GM13976 (cell line): ENCODE data around the gene SRGAP1.

Source experiments
- DNase-seq: peaks from one replicate; pipeline ENCODE4 v3.0.0; 2012; ENCODE audit warnings: low spot score
- in situ Hi-C: fragments of 300-500 bp; cut with MboI; formaldehyde crosslinking; loops from one replicate; pipeline ENCODE4 v1.12.0; 2022; ENCODE audit warnings: low sequenced_read_pairs, mixed read lengths, inconsistent platforms; ENCODE audit not compliant: unreplicated experiment
- TF ChIP-seq, protein P1 (sequence below): IDR thresholded peaks from 2 replicates; pipeline ENCODE4 v1.5.1; 2012; ENCODE audit warnings: borderline replicate concordance, mild to moderate bottlenecking; ENCODE audit not compliant: insufficient read depth; ENCODE audit errors: extremely low read depth, missing control alignments, control extremely low read depth

The SRGAP1 gene

DNA sequence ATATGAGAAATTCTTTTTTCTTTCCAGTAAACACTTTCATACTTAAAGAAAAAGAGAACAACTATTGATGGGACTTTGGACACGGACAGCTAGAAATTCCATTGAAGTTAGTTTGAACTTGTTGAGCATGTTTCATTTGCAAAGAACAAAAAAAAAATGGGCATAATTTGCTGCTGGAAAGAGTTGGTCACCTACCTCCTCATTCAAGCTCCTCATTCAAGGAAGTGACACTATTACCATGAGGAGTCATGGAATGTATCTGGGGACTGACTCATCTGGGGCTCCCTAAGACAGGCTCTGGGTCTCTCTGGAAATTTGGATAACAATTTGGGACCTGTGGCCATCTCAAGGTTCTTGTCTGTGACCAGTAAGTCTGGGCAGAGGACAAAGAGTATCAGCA lies 327.2 kb downstream of the SRGAP1 start:
- in situ Hi-C loops, result no loop called here
- DNase-seq, result no peak
- TF ChIP-seq, protein P1, sequence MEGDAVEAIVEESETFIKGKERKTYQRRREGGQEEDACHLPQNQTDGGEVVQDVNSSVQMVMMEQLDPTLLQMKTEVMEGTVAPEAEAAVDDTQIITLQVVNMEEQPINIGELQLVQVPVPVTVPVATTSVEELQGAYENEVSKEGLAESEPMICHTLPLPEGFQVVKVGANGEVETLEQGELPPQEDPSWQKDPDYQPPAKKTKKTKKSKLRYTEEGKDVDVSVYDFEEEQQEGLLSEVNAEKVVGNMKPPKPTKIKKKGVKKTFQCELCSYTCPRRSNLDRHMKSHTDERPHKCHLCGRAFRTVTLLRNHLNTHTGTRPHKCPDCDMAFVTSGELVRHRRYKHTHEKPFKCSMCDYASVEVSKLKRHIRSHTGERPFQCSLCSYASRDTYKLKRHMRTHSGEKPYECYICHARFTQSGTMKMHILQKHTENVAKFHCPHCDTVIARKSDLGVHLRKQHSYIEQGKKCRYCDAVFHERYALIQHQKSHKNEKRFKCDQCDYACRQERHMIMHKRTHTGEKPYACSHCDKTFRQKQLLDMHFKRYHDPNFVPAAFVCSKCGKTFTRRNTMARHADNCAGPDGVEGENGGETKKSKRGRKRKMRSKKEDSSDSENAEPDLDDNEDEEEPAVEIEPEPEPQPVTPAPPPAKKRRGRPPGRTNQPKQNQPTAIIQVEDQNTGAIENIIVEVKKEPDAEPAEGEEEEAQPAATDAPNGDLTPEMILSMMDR, result no peak

DNA sequence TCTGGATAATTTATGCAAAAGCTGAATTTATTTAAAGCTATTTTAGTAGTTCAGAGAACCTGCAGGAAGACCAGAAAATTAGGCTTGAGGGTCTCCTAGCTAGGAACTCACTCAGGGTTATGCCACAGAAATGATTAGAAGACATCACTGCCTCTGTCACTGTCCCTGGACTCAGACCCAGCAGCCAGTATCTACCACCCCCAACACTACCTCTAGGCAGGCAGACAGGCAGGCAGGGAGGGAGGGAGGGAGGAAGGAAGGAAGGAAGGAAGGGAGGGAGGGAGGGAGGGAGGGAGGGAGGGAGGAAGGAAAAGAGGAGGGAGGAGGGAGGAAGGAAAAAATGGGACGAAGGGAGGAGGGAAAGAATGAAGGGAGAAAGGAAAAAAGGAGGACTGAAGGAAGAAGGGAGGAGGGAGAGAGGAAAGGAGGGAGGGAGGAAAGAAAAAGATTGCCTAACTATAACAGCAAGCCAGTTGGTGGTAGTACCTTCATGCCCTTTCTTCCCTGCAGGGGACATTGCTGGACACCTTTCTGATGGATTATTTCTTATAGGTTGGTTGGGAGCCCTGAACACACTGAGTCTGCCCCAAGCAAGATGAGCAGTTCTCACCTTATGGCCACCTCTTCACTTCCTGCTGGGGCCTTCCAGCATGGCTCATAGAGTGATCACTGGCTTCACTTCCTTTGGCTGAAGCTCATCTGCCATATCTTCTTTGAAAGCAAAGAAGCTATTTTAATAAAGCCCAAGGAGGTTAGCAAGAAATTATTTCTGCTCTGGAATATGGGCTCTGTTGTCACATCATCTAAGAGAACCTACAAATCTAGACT lies 327.9 kb downstream of the SRGAP1 start:
- TF ChIP-seq, protein P1, result no peak
- in situ Hi-C loops, result no loop called here
- DNase-seq, result no peak

DNA sequence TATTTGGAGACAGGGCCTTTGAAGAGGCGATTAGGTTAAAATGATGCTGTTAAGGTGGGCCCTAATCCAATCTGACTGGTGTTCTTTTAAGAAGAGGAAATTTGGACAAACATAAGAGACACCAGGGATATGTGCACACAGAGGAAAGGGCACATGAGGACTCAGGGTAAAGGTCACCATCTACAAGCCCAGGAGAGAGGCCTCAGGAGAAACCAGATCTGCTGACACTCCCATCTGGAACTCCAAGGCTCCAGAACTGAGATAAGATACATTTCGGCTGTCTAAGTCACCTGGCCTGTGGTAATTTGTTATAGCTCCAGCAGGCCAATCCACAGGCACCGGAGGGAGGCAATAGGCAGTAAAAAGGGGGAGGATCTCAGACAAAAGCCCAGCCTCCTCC lies 329.0 kb downstream of the SRGAP1 start:
- in situ Hi-C loops, result no loop called here
- DNase-seq, result no peak
- TF ChIP-seq, protein P1, result no peak

DNA sequence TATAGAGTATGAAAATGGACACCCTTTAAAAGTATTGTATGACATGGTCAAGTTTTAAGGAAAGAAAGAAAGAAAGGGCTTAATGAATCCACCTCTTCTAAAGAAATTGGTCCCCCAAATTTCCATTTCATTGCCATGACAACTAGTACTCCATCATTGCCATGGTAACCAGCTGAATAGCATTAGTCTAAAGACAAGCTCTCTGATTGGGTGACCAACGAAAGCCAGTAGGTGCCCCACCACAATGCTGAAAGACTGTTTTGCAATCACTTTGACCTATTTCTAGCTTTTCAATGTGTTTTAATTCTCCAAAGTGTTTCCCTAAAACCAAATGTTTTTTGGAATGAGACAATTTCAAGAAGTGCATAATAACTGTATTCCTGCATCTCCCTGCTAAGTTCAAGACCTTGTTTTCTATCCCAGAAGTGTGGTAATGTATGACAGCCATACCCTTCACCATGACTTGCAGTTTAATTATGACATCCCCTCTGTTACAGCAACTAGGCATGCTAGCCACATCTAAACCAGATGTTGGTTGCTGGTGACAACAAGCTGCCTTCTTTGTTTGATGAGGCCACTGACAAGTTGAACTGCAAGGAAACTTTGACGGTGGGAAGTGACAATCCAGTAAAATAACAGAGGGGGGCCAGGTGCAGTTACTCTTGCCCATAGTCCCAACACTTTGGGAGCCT lies 330.9 kb downstream of the SRGAP1 start:
- in situ Hi-C loops, result no loop called here
- no peak for DNase-seq
- TF ChIP-seq, protein P1, result no peak

DNA sequence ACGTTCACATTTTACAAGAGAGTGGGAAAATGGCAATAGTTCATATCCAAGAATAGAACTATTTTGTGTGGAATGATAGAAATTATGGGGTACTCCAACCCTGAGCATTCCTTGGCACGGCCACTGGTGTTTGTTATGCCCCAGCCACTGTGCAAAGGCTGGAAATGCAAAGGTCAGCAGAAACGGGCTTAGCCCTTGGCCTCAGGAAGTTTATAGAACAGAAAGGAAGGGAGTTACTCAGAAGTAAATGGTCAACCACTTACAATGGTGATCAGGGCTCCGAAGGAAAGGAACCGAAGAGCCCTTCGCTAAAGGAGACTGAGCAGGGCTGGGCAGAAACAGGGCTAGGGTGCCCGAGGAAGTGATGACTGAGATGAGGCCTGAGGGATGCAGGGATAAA lies 332.5 kb downstream of the SRGAP1 start:
- in situ Hi-C loops, result no loop called here
- TF ChIP-seq, protein P1, result no peak
- no peak for DNase-seq

DNA sequence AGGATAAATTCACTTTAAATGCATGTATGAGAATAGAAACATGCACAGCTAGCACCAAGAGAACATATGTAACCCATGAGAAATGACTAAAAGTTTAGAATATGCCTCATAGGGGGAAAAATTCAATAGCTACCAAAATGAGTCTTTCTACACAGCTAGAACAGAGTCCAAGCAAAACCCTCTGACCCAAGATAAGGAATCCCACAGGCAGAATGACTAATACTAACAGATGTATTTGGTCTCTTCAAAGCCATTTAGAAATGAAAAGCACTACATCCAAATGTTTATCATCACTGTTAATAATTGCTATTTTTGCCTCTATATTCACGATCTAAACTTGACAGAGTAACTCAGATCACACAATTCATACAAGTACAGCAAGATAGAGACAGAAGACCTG lies 333.6 kb downstream of the SRGAP1 start:
- in situ Hi-C loops, result no loop called here
- TF ChIP-seq, protein P1, result no peak
- DNase-seq, result no peak
